IMR-90 (cell line): ENCODE measurements around the gene DPRX.

Source experiments
- BHLHE40 ChIP-seq: fragments of 150-350 bp; IDR thresholded peaks from 2 replicates; pipeline ENCODE4 v1.6.1; 2016; ENCODE audit warnings: mild to moderate bottlenecking, low read depth, low read length
- CEBPB ChIP-seq: IDR thresholded peaks from 2 replicates; pipeline ENCODE4 v1.6.1; 2012; ENCODE audit warnings: low read depth, low read length, improper control_type of control experiment
- CHD1 ChIP-seq: IDR thresholded peaks from 2 replicates; pipeline ENCODE4 v1.6.1; 2012; ENCODE audit warnings: low read depth, low read length, improper control_type of control experiment
- CTCF ChIP-seq: conservative IDR thresholded peaks from 2 replicates; pipeline ENCODE4 v1.5.1; 2012; ENCODE audit warnings: mild to moderate bottlenecking, low read depth, low read length, improper control_type of control experiment
- ELK1 ChIP-seq: fragments of 150-350 bp; IDR thresholded peaks from 2 replicates; pipeline ENCODE4 v1.6.1; 2016; ENCODE audit warnings: low read depth, mild to moderate bottlenecking, low read length, moderate library complexity, borderline replicate concordance
- MAZ ChIP-seq: IDR thresholded peaks from 2 replicates; pipeline ENCODE4 v1.6.1; 2012; ENCODE audit warnings: low read depth, mild to moderate bottlenecking, low read length, improper control_type of control experiment, moderate library complexity, borderline replicate concordance
- MXI1 ChIP-seq: IDR thresholded peaks from 2 replicates; pipeline ENCODE4 v1.6.1; 2012; ENCODE audit warnings: low read depth, mild to moderate bottlenecking, low read length, moderate library complexity, borderline replicate concordance
- NFE2L2 ChIP-seq: fragments of 150-350 bp; IDR thresholded peaks from 2 replicates; pipeline ENCODE4 v1.6.1; 2016; ENCODE audit warnings: low read depth, mild to moderate bottlenecking, low read length
- POLR2A ChIP-seq: IDR thresholded peaks from 2 replicates; pipeline ENCODE4 v1.6.1; 2012; ENCODE audit warnings: mild to moderate bottlenecking, low read depth, low read length
- RAD21 ChIP-seq: IDR thresholded peaks from 2 replicates; pipeline ENCODE4 v1.6.1; 2012; ENCODE audit warnings: low read length, improper control_type of control experiment
- RCOR1 ChIP-seq: IDR thresholded peaks from 2 replicates; pipeline ENCODE4 v1.6.1; 2012; ENCODE audit warnings: mild to moderate bottlenecking, low read length, improper control_type of control experiment; ENCODE audit not compliant: insufficient replicate concordance
- RFX5 ChIP-seq: IDR thresholded peaks from 2 replicates; pipeline ENCODE4 v1.8.0; 2012; ENCODE audit warnings: low read depth, mild to moderate bottlenecking, low read length, moderate library complexity
- SMC3 ChIP-seq: fragments of 150-350 bp; IDR thresholded peaks from 2 replicates; pipeline ENCODE4 v1.6.1; 2016; ENCODE audit warnings: low read depth, mild to moderate bottlenecking, antibody characterized with exemption, low read length, moderate library complexity
- USF2 ChIP-seq: fragments of 150-350 bp; IDR thresholded peaks from 2 replicates; pipeline ENCODE4 v1.6.1; 2017; ENCODE audit warnings: mild to moderate bottlenecking, antibody characterized with exemption, low read length, low read depth

- TF ChIP-seq POLR2A (no peak), CTCF (no peak), USF2 (no peak), RCOR1 (no peak), CHD1 (no peak), RAD21 (no peak), ELK1 (no peak), NFE2L2 (no peak), BHLHE40 (no peak), MAZ (no peak), CEBPB (no peak), RFX5 (no peak), MXI1 (no peak), SMC3 (no peak)
These were observed 6.8 kb upstream of the DPRX start for GRCh38 chr19:53624771-53625545.
